GM18526 (cell line): Measurements from ENCODE around the gene FKBP7.

ENCODE experiments used
- POLR2A ChIP-seq: IDR thresholded peaks from 3 replicates; pipeline ENCODE4 v1.6.1; 2011; ENCODE audit not compliant: insufficient read length; ENCODE audit errors: extremely low read depth

FKBP7 gene

GRCh38 chr2:178498137-178498536 is 19.7 kb upstream of the FKBP7 start:
- no peak for TF ChIP-seq POLR2A

GRCh38 chr2:178496049-178496448 is 17.6 kb upstream of the FKBP7 start:
- no peak for TF ChIP-seq POLR2A

GRCh38 chr2:178491612-178492011 is 13.2 kb upstream of the FKBP7 start:
- no peak for TF ChIP-seq POLR2A

- TF ChIP-seq POLR2A, result no peak
Measured at GRCh38 chr2:178485356-178485755, 7.0 kb upstream of the FKBP7 start.

DNA sequence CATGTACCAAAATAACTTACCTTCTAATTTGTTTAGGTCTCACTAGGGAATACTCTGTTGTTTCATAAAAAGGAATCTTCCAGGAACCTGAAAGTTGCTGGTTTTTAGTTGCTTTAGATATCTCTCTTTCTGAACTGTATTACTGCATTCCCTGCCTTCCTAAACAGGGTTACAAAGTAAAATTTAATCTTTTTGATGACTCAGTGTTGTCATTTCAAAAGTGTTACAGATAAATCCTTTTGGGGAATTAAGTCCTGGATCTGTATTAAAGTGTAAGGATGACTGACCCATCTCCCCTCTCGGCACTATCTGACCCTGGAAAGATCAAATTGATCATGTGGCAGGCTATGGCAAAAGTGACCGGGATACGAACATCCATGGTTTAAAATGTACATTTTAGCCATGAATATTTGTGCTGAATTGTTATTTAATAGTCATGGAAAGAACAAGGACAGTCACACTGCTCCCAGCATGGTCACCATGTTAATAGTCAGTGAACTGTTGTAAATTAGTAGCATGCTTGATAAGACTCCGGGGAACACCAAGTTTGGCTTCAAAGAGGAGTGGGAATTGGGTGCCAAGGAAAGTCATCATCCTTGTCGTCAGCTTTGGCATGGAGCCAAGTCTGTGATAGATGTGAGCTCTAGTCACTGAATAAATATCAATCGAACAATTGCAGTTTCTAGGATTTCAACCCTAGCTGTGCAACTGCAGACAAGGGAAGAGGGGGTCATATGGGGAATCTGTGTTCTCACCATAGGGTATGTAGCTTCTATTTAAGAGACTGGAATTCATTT is 6.0 kb upstream of the FKBP7 start:
- TF ChIP-seq POLR2A, result no peak

GRCh38 chr2:178482437-178482836 is 4.0 kb upstream of the FKBP7 start:
- no peak for TF ChIP-seq POLR2A

DNA sequence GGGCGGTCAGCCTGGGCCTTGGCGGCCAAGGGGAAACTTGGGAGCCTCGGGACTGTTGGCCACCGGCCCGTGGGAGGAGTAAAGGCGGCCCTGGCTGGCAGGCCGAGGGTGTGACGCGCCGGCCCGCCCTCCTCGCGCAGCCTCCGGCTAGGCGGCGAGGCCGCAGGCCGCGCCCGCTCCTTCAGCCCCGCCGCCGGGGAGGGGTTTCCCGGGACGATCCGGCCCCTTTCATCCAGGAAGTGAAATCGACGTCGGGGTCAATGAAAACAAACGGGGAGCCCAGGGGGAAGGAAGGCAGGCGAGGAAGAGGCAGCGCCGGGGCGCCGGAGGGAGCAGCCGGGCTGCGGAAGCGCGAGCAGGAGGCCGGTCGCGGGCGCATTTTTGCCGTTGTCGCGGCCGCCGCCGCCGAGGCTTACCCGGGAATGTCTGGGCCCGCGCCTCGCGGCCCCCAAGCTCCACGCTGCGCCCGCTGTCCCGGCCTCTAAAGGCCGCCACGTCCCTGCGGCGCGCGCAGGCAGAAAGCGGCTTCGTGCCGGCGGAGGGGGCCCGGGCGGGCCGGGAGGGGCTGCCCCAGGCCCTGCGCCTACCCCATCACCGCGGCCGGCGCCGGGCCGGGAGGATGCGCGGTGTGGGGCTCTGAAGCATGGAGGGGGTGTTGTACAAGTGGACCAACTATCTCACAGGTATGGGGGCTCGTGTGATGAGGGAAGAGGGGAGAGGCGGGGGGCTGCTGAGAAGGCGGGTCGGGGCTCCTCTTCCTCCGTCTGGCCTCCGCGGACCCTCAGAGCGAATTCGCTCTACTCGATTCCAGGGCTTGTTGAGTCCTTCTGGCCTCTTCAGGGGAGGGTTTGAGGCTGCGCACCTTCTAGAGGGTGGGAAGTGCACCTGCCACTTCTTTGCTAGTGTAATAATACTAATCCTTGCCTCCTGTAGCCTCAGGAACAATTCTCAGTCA is 2.1 kb upstream of the FKBP7 start, which contains the start of gene PLEKHA3:
Gene PLEKHA3, plus strand, starts transcription at position 231 of the 955 bp plus-strand sequence. Its CDS starts 413 bp downstream, at position 644.
- peak; percentile 22 for TF ChIP-seq POLR2A

GRCh38 chr2:178479758-178480226 is 1.4 kb upstream of the FKBP7 start:
- TF ChIP-seq POLR2A, result no peak

- TF ChIP-seq POLR2A, result no peak
Measured at GRCh38 chr2:178479275-178479616, 846 bp upstream of the FKBP7 start.

DNA sequence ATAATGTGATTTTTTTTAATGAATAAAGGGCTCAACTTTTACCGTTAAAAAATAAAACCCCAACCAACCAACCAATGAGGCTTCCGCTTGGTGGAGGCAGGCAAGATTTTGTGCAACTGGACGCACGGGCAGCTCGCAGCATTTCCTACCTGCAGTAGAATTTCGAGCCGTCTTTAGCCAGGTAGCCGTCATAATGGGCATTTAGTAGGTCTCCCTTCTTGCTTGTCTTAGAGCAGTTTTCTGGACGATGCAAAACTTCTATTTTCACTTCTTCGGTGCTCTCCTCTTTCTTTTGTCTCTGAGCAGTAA is 316 bp downstream of the FKBP7 start:
- TF ChIP-seq POLR2A, result no peak

- TF ChIP-seq POLR2A, result no peak
Measured at GRCh38 chr2:178477443-178478129, 814 bp downstream of the FKBP7 start.

- TF ChIP-seq POLR2A, result no peak
Measured at GRCh38 chr2:178476477-178476876, 1.9 kb downstream of the FKBP7 start.

DNA sequence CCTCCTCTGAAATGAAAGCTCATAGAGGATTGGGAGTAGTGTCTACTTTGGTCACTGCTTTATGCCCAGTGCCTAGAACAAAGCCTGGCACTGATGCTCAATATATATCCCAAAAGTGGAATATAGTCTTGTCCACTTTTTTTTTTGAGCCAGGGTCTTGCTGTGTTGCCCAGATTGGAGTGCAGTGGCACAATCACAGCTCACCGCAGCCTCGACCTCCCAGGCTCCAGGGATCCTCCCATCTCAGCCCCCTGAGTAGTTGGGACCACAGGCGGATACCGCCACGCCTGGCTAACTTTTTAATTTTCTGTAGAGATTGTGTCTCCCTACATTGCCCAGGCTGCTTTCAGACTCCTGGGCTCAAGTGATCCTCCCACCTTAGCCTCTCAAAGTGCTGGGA is 3.8 kb downstream of the FKBP7 start:
- no peak for TF ChIP-seq POLR2A

- TF ChIP-seq POLR2A, result no peak
Measured at GRCh38 chr2:178473931-178474330, 4.5 kb downstream of the FKBP7 start.

DNA sequence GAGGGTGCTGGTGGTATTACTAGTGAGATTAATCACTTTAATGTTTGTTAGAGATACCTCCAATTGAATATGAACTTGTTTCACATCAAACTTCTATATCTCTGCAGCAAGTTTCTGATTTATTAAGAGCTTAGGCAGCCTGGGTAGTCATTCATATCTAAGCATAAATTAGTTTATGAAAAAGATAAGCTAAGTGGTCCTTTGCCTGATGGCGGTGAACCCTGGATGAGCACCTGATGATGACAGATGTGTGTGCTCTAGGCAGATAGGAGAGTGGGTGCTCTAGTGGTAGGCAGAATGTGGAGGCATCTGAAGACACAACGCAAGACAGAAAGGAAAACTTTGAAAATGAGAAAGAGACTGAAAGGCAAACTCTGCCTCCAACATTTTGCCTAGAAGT is 5.0 kb downstream of the FKBP7 start:
- no peak for TF ChIP-seq POLR2A
